Metanephros (tissue), 2 donors: ENCODE results near the gene MFRP. TPM values are rescaled to one million over a fixed set of nuclear protein-coding genes. Genes with fewer than 3 reads are reported as not detected.

Source experiments
- small RNA-seq: library from RNA; depleted of rRNA; stranded (forward); fragments of <200 nt; gene quantifications from one replicate; pipeline ENCODE3, GENCODE V24; 2014; ENCODE audit warnings: low replicate concordance
- total RNA-seq: library from RNA; depleted of rRNA; stranded (reverse); fragments of >200 nt; gene quantifications from one replicate; pipeline ENCODE4 v1.2.3, GENCODE V29; 2014

The MFRP gene
- 0.06 TPM for total RNA-seq

GRCh38 chr11:119346605-119347004 lies at the start of gene MFRP:
Gene MFRP, minus strand, starts transcription at chr11:119346705. Its CDS starts 192 bp downstream, at chr11:119346513.

DNA sequence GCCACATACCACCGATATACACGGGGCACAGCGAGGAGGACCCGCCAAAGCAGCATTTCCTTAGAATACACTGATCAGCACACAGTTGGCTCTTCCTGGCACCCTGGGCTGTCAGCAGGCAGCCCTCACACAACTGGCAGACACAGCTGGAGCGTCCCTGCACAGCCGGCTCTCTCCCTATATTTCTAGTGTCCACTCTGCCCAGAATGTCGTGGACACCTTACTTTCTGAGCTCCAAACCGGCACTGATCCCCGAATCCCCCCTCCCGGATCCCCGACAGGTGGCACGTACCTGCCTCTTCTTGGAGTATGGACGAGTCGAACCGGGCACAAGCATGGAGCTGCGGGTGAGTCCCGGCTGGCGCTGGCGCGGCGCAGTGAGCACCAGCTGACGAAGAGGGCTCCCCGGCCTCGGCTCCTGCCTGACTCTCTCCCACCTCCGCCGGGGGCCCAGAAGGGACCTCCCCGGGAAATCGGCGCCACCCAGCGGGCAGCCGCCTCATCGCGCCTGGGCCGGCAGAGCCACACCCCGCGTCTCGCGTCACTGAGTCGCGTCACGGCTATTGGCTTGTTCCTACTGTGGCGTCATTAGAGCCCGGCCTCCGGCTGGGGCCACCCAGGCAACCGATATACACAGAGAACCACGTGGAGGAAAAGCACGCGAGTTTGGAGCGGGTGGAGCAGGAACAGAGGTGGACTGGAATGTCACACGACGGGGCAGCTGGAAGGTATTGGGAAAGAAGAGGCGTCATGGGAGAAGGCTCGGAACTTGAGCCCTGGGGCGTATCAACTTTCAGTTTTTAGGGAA lies 34.9 kb upstream of the MFRP start, which contains the start of gene USP2:
TSS of gene USP2 (minus strand) at position 510 of the 808 bp plus-strand sequence. CDS start 8,210 bp downstream, outside the sequence.

DNA sequence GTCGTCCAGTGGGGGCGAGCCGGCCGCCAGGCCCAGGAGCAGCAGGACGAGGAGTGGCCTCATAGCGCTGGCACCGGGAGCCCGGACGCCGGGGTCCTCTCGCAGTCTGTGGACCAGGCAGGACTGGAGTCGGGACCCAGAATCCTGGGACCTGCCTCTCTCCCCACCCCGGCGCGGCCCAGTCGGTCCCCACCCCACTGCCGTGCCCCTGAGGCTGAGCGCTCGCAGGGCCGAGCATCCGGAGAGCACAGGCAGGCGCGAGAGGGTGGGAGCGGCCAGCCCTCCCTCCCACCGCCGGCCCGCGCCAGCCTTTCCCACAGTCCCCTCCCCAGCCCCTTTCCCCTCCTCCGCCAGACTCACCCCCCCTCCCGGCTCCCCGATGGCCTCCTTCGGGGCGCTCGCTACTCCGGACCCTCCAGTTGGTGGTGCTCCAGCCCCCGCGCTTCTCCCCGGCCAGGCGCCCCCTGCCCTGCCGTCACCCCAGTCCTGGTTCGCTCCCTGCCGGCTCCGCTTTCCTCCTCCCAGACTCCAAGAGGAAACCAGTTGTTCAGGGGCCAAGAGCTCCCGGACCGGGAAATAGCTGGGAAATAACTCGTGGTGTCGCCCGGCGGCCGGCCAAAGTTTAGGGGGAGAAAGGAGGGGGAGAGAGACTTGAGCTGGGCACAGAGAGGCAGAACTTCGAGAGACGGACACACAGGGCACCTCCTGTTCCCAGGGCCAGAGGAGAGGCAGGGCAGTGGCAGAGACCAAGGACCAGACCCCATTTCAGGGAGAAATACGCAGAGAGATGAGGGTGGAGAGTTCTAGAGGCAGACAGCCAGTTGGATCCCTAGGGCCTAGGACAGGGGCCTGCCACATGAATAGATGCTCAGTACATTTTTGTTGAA lies 5.9 kb downstream of the MFRP start, which contains the start of gene C1QTNF5:
TSS of gene C1QTNF5 (minus strand) at position 549 of the 887 bp plus-strand sequence. CDS start at position 63, 486 bp downstream.

GRCh38 chr11:119334174-119334930 lies 12.2 kb downstream of the MFRP start, which contains the start of gene RNF26:
Gene RNF26, plus strand, starts transcription at chr11:119334527. Its CDS starts 596 bp downstream, at chr11:119335123.

DNA sequence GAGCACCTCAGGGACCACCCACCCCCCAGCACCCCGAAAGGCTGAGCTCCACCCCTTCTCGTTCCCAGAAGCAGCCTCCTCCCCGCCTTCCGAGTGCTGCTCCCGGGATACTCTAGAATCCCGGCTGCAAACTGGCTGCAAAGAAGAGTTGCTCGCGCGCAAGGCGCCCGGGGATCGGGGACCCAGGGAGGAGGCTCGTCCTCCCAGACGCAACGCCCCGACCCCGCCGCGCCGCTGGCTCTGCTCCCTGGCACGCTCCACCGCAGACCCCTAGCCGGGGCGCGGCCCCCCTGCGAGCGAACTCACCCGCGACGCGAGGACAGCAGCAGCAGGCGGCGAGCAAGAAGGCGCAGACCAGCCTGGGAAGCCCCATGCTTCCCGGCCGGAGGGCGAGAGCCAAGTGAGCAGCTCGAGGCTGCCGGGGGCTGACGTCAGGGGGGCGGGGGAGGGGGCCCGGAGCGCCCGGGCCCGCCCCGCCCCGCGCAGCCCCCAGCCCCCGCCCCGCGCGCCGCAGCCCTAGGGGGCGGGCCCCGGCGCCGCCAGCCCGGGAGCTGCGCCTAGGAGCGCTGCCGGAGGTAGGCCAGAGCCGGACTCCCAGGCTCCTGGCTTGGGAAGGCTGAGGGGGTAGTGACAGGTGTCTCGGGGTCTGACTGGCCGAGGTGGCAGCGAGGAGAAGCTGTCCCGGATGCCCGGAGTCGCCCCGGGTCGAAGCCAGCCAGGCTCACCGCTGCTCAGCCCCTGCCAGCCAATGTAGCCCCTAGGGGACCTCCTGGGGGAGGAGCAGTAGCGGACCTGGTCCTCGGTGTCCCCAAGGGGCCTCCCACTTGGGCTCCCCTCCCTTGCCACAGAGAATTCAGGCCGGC lies 29.5 kb downstream of the MFRP start, which contains the start of gene MCAM:
TSS of gene MCAM (minus strand) at position 402 of the 863 bp plus-strand sequence. CDS start at position 373, 29 bp downstream.

Small RNA genes lying within 50 kb of the gene (small RNA-seq; reads per million reads assigned to genes)
- gene RF01225 (not detected), gene RNU6-262P (not detected)

Other genes with a start within 250 kb of the MFRP start
- 20.0 TPM for gene DPAGT1, start 244.9 kb downstream of the MFRP start, total RNA-seq
- gene C2CD2L, start 239.4 kb downstream of the MFRP start, total RNA-seq, result 6.9 TPM
- 26.6 TPM for gene HINFP, start 225.1 kb downstream of the MFRP start, total RNA-seq
- gene ABCG4, start 197.7 kb downstream of the MFRP start, total RNA-seq, result 0.76 TPM
- 23.4 TPM for gene NLRX1, start 178.0 kb downstream of the MFRP start, total RNA-seq
- 12.4 TPM for gene NHERF4, start 161.2 kb downstream of the MFRP start, total RNA-seq
- gene CBL, start 140.4 kb downstream of the MFRP start, total RNA-seq, result 15.9 TPM
- 117 TPM for gene MCAM, start 29.6 kb downstream of the MFRP start, total RNA-seq
- gene RNF26, start 12.2 kb downstream of the MFRP start, total RNA-seq, result 13.8 TPM
- gene C1QTNF5, start 5.8 kb downstream of the MFRP start, total RNA-seq, result 39.0 TPM
- gene USP2, start 35.0 kb upstream of the MFRP start, total RNA-seq, result 14.3 TPM
- gene THY1, start 76.5 kb upstream of the MFRP start, total RNA-seq, result 39.7 TPM